Testis (tissue), 3 donors: ENCODE data around the gene THSD4. TPM values are rescaled to one million over a fixed set of nuclear protein-coding genes. Genes with fewer than 3 reads are reported as not detected.

ENCODE experiments used
- DNase-seq: peaks from one replicate; pipeline ENCODE4 v3.0.0-alpha.2; 2019
- H3K27ac ChIP-seq, 2 donors: fragments of 200-600 bp; sonication (generic); one replicate each; pipeline ENCODE4 v1.5.1; 2019
- H3K27me3 ChIP-seq: fragments of 200-600 bp; sonication (generic); one replicate; pipeline ENCODE4 v1.5.1; 2019
- H3K36me3 ChIP-seq: fragments of 200-600 bp; sonication (generic); one replicate; pipeline ENCODE4 v1.5.1; 2017; ENCODE audit warnings: low read depth; ENCODE audit errors: missing control alignments
- H3K4me1 ChIP-seq: fragments of 200-600 bp; sonication (generic); one replicate; pipeline ENCODE4 v1.5.1; 2019
- H3K4me3 ChIP-seq, 2 donors: fragments of 200-600 bp; sonication (generic); one replicate each; pipeline ENCODE4 v1.5.1; 2017 to 2019
- H3K9me3 ChIP-seq: fragments of 200-600 bp; sonication (generic); one replicate; pipeline ENCODE4 v1.5.1; 2017
- CTCF ChIP-seq, 3 experiments: fragments of 450-650 bp in 2 of 3; fragments of 200-600 bp in 1 of 3; sonication (generic) in 1 of 3; IDR thresholded peaks; one replicate each; pipeline ENCODE4 v1.5.1; 2016 to 2019; ENCODE audit warnings: antibody characterized with exemption in 3 of 3, mild to moderate bottlenecking in 2 of 3, moderate library complexity in 1 of 3
- POLR2A ChIP-seq: fragments of 450-650 bp; IDR thresholded peaks from one replicate; pipeline ENCODE4 v1.6.1; 2017; ENCODE audit warnings: antibody characterized with exemption, mild to moderate bottlenecking, moderate library complexity
- WGBS, 2 donors: methylation state at CpG; one replicate each; pipeline ENCODE4 v1.1.5; 2018; 5-methylcytosine and 5-hydroxymethylcytosine counted together
- intact Hi-C: fragments of 100-400 bp; cut with DNase I; formaldehyde crosslinking; loops from one replicate; pipeline ENCODE4 v1.15.1; 2023; ENCODE audit warnings: low total_unique reads
- polyA plus RNA-seq: library from polyadenylated mRNA; stranded (reverse); fragments of 350-450 nt; fragmentation: Illumina TruSeq; extraction: RNeasy Lipid Tissue Mini Kit (QIAGEN cat#74804); gene quantifications from one replicate; pipeline ENCODE4 v1.2.3, GENCODE V29; 2014; ENCODE audit warnings: low read depth, low replicate concordance; ENCODE audit not compliant: insufficient read depth
- total RNA-seq, 2 donors: library from RNA; depleted of rRNA; stranded (reverse); fragments of >200 nt; gene quantifications; one replicate each; pipeline ENCODE4 v1.2.3, GENCODE V29; 2016

Gene THSD4
- total and polyA plus RNA-seq, 3 donors from 2014 or later, result 14.3 to 21.5 (median 18.2) TPM

GRCh38 chr15:71565006-71565405 is 449.7 kb downstream of the THSD4 start:
- Histone ChIP-seq H3K27me3 (no peaks in the 10 kb centered on the region), H3K4me1 (no peaks in the 10 kb centered on the region), H3K9me3 (no peaks in the 10 kb centered on the region), H3K4me3 (no peak overlapping the region), H3K27ac (no peak overlapping the region), H3K36me3 (no peaks in the 10 kb centered on the region)
- TF ChIP-seq CTCF (IDR thresholded peaks at IDR 0.05), result no peak
- TF ChIP-seq POLR2A, result no peak
- intact Hi-C loops, result no loop called here
- no peak for DNase-seq
- 85 to 90% methylated on average over 1 of the region's 1 CpG for WGBS, 2 donors

- Histone ChIP-seq H3K36me3 (no peaks in the 10 kb centered on the region), H3K27ac (no peak overlapping the region), H3K4me1 (no peaks in the 10 kb centered on the region), H3K4me3 (no peak overlapping the region), H3K9me3 (no peaks in the 10 kb centered on the region), H3K27me3 (no peaks in the 10 kb centered on the region)
- TF ChIP-seq POLR2A (no peak), CTCF (IDR thresholded peaks at IDR 0.05) (no peak)
- DNase-seq, result no peak
- WGBS, 2 donors, result 50 to 53% methylated on average over 3 of the region's 3 CpGs
- intact Hi-C loops, result no loop called here
Measured at GRCh38 chr15:71565631-71566160, 450.4 kb downstream of the THSD4 start.

- Histone ChIP-seq H3K4me3 (no peak overlapping the region), H3K9me3 (no peaks in the 10 kb centered on the region), H3K36me3 (no peaks in the 10 kb centered on the region), H3K27me3 (no peaks in the 10 kb centered on the region), H3K4me1 (no peaks in the 10 kb centered on the region), H3K27ac (no peak overlapping the region)
- DNase-seq, result no peak
- no peak for TF ChIP-seq POLR2A
- TF ChIP-seq CTCF (IDR thresholded peaks at IDR 0.05), result no peak
- intact Hi-C loops, result no loop called here
- 91 to 100% methylated on average over 3 of the region's 3 CpGs for WGBS, 2 donors
Measured at GRCh38 chr15:71566226-71566625, 451.0 kb downstream of the THSD4 start.

GRCh38 chr15:71567173-71567572 is 451.9 kb downstream of the THSD4 start:
- intact Hi-C loops, result no loop called here
- 72 to 87% methylated on average over 3 of the region's 3 CpGs for WGBS, 2 donors
- Histone ChIP-seq H3K4me1 (no peaks in the 10 kb centered on the region), H3K4me3 (no peak overlapping the region), H3K27ac (no peak overlapping the region), H3K9me3 (no peaks in the 10 kb centered on the region), H3K36me3 (no peaks in the 10 kb centered on the region), H3K27me3 (no peaks in the 10 kb centered on the region)
- DNase-seq, result no peak
- TF ChIP-seq CTCF (IDR thresholded peaks at IDR 0.05), result no peak

- H3K9me3 ChIP-seq, result no peaks in the 10 kb centered on the region
- no peak for DNase-seq
- H3K4me1 ChIP-seq, result no peaks in the 10 kb centered on the region
- TF ChIP-seq POLR2A, result no peak
- no peak for TF ChIP-seq CTCF (IDR thresholded peaks at IDR 0.05)
- H3K36me3 ChIP-seq, result no peaks in the 10 kb centered on the region
- no peak overlapping the region for H3K27ac ChIP-seq
- WGBS, 2 donors, result 68 to 91% methylated on average over 1 of the region's 1 CpG
- no peaks in the 10 kb centered on the region for H3K27me3 ChIP-seq
- intact Hi-C loops, result no loop called here
- no peak overlapping the region for H3K4me3 ChIP-seq
Measured at GRCh38 chr15:71568227-71568626, 453.0 kb downstream of the THSD4 start.
